ELF-1 (cell line): ENCODE data around the gene AKAIN1.

ENCODE experiments used
- DNase-seq: peaks from one replicate; pipeline ENCODE4 v3.0.0-alpha.2; 2016; ENCODE audit warnings: low read depth, low spot score

AKAIN1 gene

GRCh38 chr18:5095239-5095638 is 101.8 kb downstream of the AKAIN1 start:
- DNase-seq, result no peak

GRCh38 chr18:5093902-5094301 is 103.2 kb downstream of the AKAIN1 start:
- no peak for DNase-seq
